ENCODE measurements around the gene BCKDHA. TPM values are rescaled to one million over a fixed set of nuclear protein-coding genes. Genes with fewer than 3 reads are reported as not detected.

Gene BCKDHA
- total RNA-seq, 4 donors from 2014 or later = 55.1 to 87.2 (median 58.6) TPM

GRCh38 chr19:41421314-41421713 lies 23.7 kb downstream of the BCKDHA start:
- peaks cover 16 to 44% (median 20%) of the 10 kb centered on the region in 3 donors for H3K4me1 ChIP-seq
- H3K36me3 ChIP-seq = peaks cover 38 to 100% (median 56%) of the 10 kb centered on the region in 3 donors

GRCh38 chr19:41421973-41422372 lies 24.4 kb downstream of the BCKDHA start:
- TF ChIP-seq CTCF (IDR thresholded peaks at IDR 0.05) = no peak
- no peaks in the 10 kb centered on the region for H3K27me3 ChIP-seq
- peaks cover 37 to 96% (median 56%) of the 10 kb centered on the region in 3 donors for H3K36me3 ChIP-seq
- intact Hi-C loops (cut with DNase I) = no loop called here
- peaks cover 21 to 51% (median 24%) of the 10 kb centered on the region in 3 donors for H3K4me1 ChIP-seq
- H3K4me3 ChIP-seq = no peak overlapping the region
- peak overlapping the region in 3 of 4 donors; percentile 11 to 39 (median 23) for H3K27ac ChIP-seq
- WGBS, 2 donors = 96 to 98% methylated on average over 9 of the region's 20 CpGs
- no peak for DNase-seq
- no peaks in the 10 kb centered on the region for H3K9me3 ChIP-seq

More at GRCh38 chr19:41421314-41421713, 23.7 kb downstream of the BCKDHA start:
- intact Hi-C loops (cut with DNase I) = no loop called here
- WGBS, 2 donors = 74 to 90% methylated on average over 5 to 6 of the region's 6 CpGs
- no peak for DNase-seq
- Histone ChIP-seq H3K27ac (peak overlapping the region in 3 of 4 donors; percentile 11 to 39 (median 23)), H3K9me3 (no peaks in the 10 kb centered on the region), H3K4me3 (no peak overlapping the region), H3K27me3 (no peaks in the 10 kb centered on the region)
- no peak for TF ChIP-seq CTCF (IDR thresholded peaks at IDR 0.05)
- no peak for TF ChIP-seq POLR2A (IDR thresholded peaks at IDR 0.05)

GRCh38 chr19:41422456-41422855 lies 24.8 kb downstream of the BCKDHA start:
- intact Hi-C loops (cut with DNase I) = no loop called here
- 79 to 84% methylated on average over 16 to 18 of the region's 18 CpGs for WGBS, 2 donors
- Histone ChIP-seq H3K27me3 (no peaks in the 10 kb centered on the region), H3K4me1 (peaks cover 21 to 56% (median 25%) of the 10 kb centered on the region in 3 donors), H3K36me3 (peaks cover 37 to 92% (median 56%) of the 10 kb centered on the region in 3 donors), H3K4me3 (no peak overlapping the region), H3K9me3 (no peaks in the 10 kb centered on the region), H3K27ac (peak overlapping the region in 1 of 4 donors; percentile 26)
- TF ChIP-seq CTCF (IDR thresholded peaks at IDR 0.05) (no peak), POLR2A (IDR thresholded peaks at IDR 0.05) (no peak)
- DNase-seq = no peak

- no peak for TF ChIP-seq POLR2A (IDR thresholded peaks at IDR 0.05)
- no peak for TF ChIP-seq CTCF (IDR thresholded peaks at IDR 0.05)
- H3K36me3 ChIP-seq = peaks cover 37 to 87% (median 56%) of the 10 kb centered on the region in 3 donors
- DNase-seq = no peak
- WGBS, 2 donors = 91% methylated on average over 5 of the region's 12 CpGs; no CpG with 5 or more reads in 1 of the 2 donors
- intact Hi-C loops (cut with DNase I) = no loop called here
- no peaks in the 10 kb centered on the region for H3K27me3 ChIP-seq
- peak overlapping the region in 1 of 4 donors; percentile 26 for H3K27ac ChIP-seq
- peaks cover 21 to 61% (median 30%) of the 10 kb centered on the region in 3 donors for H3K4me1 ChIP-seq
- no peak overlapping the region for H3K4me3 ChIP-seq
- no peaks in the 10 kb centered on the region for H3K9me3 ChIP-seq
These were observed 25.3 kb downstream of the BCKDHA start for GRCh38 chr19:41422955-41423354.

- Histone ChIP-seq H3K27ac (peak overlapping the region; percentile 14 to 97 (median 96)), H3K4me1 (peaks cover 32 to 75% (median 41%) of the 10 kb centered on the region in 3 donors), H3K27me3 (no peaks in the 10 kb centered on the region), H3K9me3 (no peaks in the 10 kb centered on the region), H3K4me3 (peak overlapping the region; percentile 60 to 71 (median 66)), H3K36me3 (peaks cover 28 to 71% (median 48%) of the 10 kb centered on the region in 3 donors)
- no peak for DNase-seq
- TF ChIP-seq POLR2A (IDR thresholded peaks at IDR 0.05) = no peak
- TF ChIP-seq CTCF (IDR thresholded peaks at IDR 0.05) = no peak
- whole genome bisulfite sequencing, 2 donors = 82 to 96% methylated on average over 4 to 7 of the region's 21 CpGs
- intact Hi-C loops (cut with DNase I) = no loop called here
These were observed 26.9 kb downstream of the BCKDHA start for GRCh38 chr19:41424335-41425173.

All from esophagus squamous epithelium (tissue), 5 donors.